Thyroid gland (tissue), 4 donors: ENCODE data around the gene HNRNPR. TPM values are rescaled to one million over a fixed set of nuclear protein-coding genes. Genes with fewer than 3 reads are reported as not detected.
A peak's percentile ranks its signal among the peaks of the same experiment; 100 is the strongest.
"Not testable (repeated sequence)": the region's sequence is repeated elsewhere in the genome, so short reads cannot be mapped to it uniquely, and the experiment has no call there.

ENCODE experiments used
- DNase-seq, 2 donors: peaks; one replicate each; pipeline ENCODE4 v3.0.0-alpha.2; 2019
- H3K27ac ChIP-seq, 3 donors: fragments of 200-600 bp; sonication (generic); 1 replicate in 2 of 3; 2 replicates in 1 of 3; pipeline ENCODE4 v1.5.1; 2016 to 2019; ENCODE audit warnings: mild to moderate bottlenecking in 1 of 3, moderate library complexity in 1 of 3
- H3K27me3 ChIP-seq: fragments of 200-600 bp; sonication (generic); one replicate; pipeline ENCODE4 v1.5.1; 2019
- H3K36me3 ChIP-seq, 2 donors: fragments of 200-600 bp; sonication (generic); one replicate each; pipeline ENCODE4 v1.5.1; 2016 to 2019
- H3K4me1 ChIP-seq, 2 donors: fragments of 200-600 bp; sonication (generic); one replicate each; pipeline ENCODE4 v1.5.1; 2017 to 2019
- H3K4me3 ChIP-seq, 3 donors: fragments of 200-600 bp; sonication (generic); replicated peaks in 1 of 3; 1 replicate in 2 of 3; 2 replicates in 1 of 3; pipeline ENCODE4 v1.5.1; 2016; ENCODE audit warnings: mild to moderate bottlenecking in 1 of 3
- H3K9me3 ChIP-seq: fragments of 200-600 bp; sonication (generic); one replicate; pipeline ENCODE4 v1.5.1; 2017
- CTCF ChIP-seq, 6 experiments: fragments of 200-600 bp in 3 of 6; fragments of 450-650 bp in 3 of 6; sonication (generic) in 3 of 6; IDR thresholded peaks; one replicate each; pipeline ENCODE4 v1.5.1; 2016 to 2019; ENCODE audit warnings: antibody characterized with exemption in 6 of 6, mild to moderate bottlenecking in 2 of 6, inconsistent platforms in 1 of 6, moderate library complexity in 1 of 6
- POLR2A ChIP-seq, 2 donors: fragments of 450-650 bp; IDR thresholded peaks; one replicate each; pipeline ENCODE4 v1.6.1; 2017; ENCODE audit warnings: antibody characterized with exemption in 2 of 2, mild to moderate bottlenecking in 2 of 2, moderate library complexity in 1 of 2
- WGBS, 2 donors: methylation state at CpG; one replicate each; pipeline ENCODE4 v1.1.5; 2017; 5-methylcytosine and 5-hydroxymethylcytosine counted together
- intact Hi-C: fragments of 100-400 bp; cut with DNase I; formaldehyde crosslinking; loops from one replicate; pipeline ENCODE4 v1.15.1; 2023
- total RNA-seq, 4 donors: library from RNA; depleted of rRNA; stranded (reverse); fragments of >200 nt; gene quantifications; one replicate each; pipeline ENCODE4 v1.2.3, GENCODE V29; 2016

The HNRNPR gene
- total RNA-seq, 4 donors from 2014 or later: 82.8 to 107 (median 99.4) TPM

GRCh38 chr1:23276531-23276930, 67.6 kb downstream of the HNRNPR start:
- Histone ChIP-seq H3K36me3 (peaks cover 3 to 11% of the 10 kb centered on the region in 2 donors), H3K9me3 (no peaks in the 10 kb centered on the region), H3K27me3 (no peaks in the 10 kb centered on the region), H3K27ac (no peak overlapping the region), H3K4me3 (no peak overlapping the region), H3K4me1 (peaks cover 4 to 6% of the 10 kb centered on the region in 2 donors)
- TF ChIP-seq POLR2A (IDR thresholded peaks at IDR 0.05) (no peak), CTCF (IDR thresholded peaks at IDR 0.05) (no peak)
- WGBS, 2 donors: 83 to 95% methylated on average over 2 of the region's 2 CpGs
- DNase-seq: no peak
- intact Hi-C loops: loop anchor here (5.0 to 10.0 kb wide), 2 partner anchors 59 to 182 kb away; partner anchors contain the start of gene HTR1D

- no peaks in the 10 kb centered on the region for H3K27me3 ChIP-seq
- peaks cover 4 to 6% of the 10 kb centered on the region in 2 donors for H3K4me1 ChIP-seq
- WGBS, 2 donors: 95 to 98% methylated on average over 4 of the region's 4 CpGs
- intact Hi-C loops: loop anchor here (10.0 kb wide), 1 partner anchor 179 kb away; no protein-coding TSS in a partner anchor
- H3K9me3 ChIP-seq: no peaks in the 10 kb centered on the region
- H3K36me3 ChIP-seq: no peaks in the 10 kb centered on the region
- no peak overlapping the region for H3K4me3 ChIP-seq
- no peak overlapping the region for H3K27ac ChIP-seq
- TF ChIP-seq CTCF (IDR thresholded peaks at IDR 0.05): no peak
- TF ChIP-seq POLR2A (IDR thresholded peaks at IDR 0.05): no peak
- DNase-seq: no peak
Observed at GRCh38 chr1:23274134-23274505, 70.0 kb downstream of the HNRNPR start.

GRCh38 chr1:23273450-23274133, 70.5 kb downstream of the HNRNPR start:
- 77 to 78% methylated on average over 8 of the region's 8 CpGs for WGBS, 2 donors
- H3K4me1 ChIP-seq: peaks cover 4 to 6% of the 10 kb centered on the region in 2 donors
- H3K27ac ChIP-seq: no peak overlapping the region
- no peak for TF ChIP-seq CTCF (IDR thresholded peaks at IDR 0.05)
- peak; percentile 43 for DNase-seq
- H3K27me3 ChIP-seq: no peaks in the 10 kb centered on the region
- no peaks in the 10 kb centered on the region for H3K9me3 ChIP-seq
- intact Hi-C loops: loop anchor here (10.0 kb wide), 1 partner anchor 179 kb away; no protein-coding TSS in a partner anchor
- H3K4me3 ChIP-seq: no peak overlapping the region
- no peaks in the 10 kb centered on the region for H3K36me3 ChIP-seq

GRCh38 chr1:23263380-23263887, 80.7 kb downstream of the HNRNPR start:
- no peak overlapping the region for H3K27ac ChIP-seq
- H3K36me3 ChIP-seq: no peaks in the 10 kb centered on the region
- no peaks in the 10 kb centered on the region for H3K27me3 ChIP-seq
- TF ChIP-seq POLR2A (IDR thresholded peaks at IDR 0.05): no peak
- H3K4me1 ChIP-seq: no peaks in the 10 kb centered on the region
- intact Hi-C loops: no loop called here
- WGBS, 2 donors: 65 to 66% methylated on average over 3 of the region's 3 CpGs
- H3K9me3 ChIP-seq: no peaks in the 10 kb centered on the region
- no peak for DNase-seq
- H3K4me3 ChIP-seq: no peak overlapping the region

- WGBS, 2 donors: 86% methylated on average over 1 of the region's 2 CpGs
- intact Hi-C loops, DNase-seq: not testable (repeated sequence)
Observed at GRCh38 chr1:23258082-23258481, 86.0 kb downstream of the HNRNPR start.

GRCh38 chr1:23257371-23257770, 86.7 kb downstream of the HNRNPR start:
- H3K4me3 ChIP-seq, DNase-seq, H3K27me3 ChIP-seq, intact Hi-C loops, H3K36me3 ChIP-seq, H3K4me1 ChIP-seq, H3K27ac ChIP-seq, H3K9me3 ChIP-seq: not testable (repeated sequence)
- 97 to 98% methylated on average over 12 to 14 of the region's 34 CpGs for WGBS, 2 donors

More at GRCh38 chr1:23258082-23258481, 86.0 kb downstream of the HNRNPR start:
- H3K9me3 ChIP-seq, H3K36me3 ChIP-seq, H3K4me1 ChIP-seq, H3K4me3 ChIP-seq, H3K27me3 ChIP-seq, H3K27ac ChIP-seq: not testable (repeated sequence)

Other genes starting within 250 kb of the HNRNPR start
- 10 to 100 TPM; 21.4 to 28.2 (median 25.0) TPM for gene LUZP1, start 175.4 kb downstream of the HNRNPR start, total RNA-seq
- gene HTR1D, start 126.8 kb downstream of the HNRNPR start, total RNA-seq: not detected
- 10 to 100 TPM; 22.0 to 44.0 (median 31.1) TPM for gene ZNF436, start 25.6 kb upstream of the HNRNPR start, total RNA-seq
- gene TCEA3, start 80.5 kb upstream of the HNRNPR start, total RNA-seq: 10 to 100 TPM; 26.8 to 50.4 (median 48.0) TPM
- 10 to 100 TPM; 69.3 to 75.7 (median 73.6) TPM for gene ASAP3, start 139.9 kb upstream of the HNRNPR start, total RNA-seq
- gene E2F2, start 186.9 kb upstream of the HNRNPR start, total RNA-seq: under 1 TPM in 3 of 4 donors, not detected in 1; 0.10 to 0.27 (median 0.17) TPM
- gene ID3, start 215.2 kb upstream of the HNRNPR start, total RNA-seq: 100 to 1,000 TPM; 279 to 388 (median 343) TPM